RWPE1 (cell line): ENCODE results near the gene PALLD.

ENCODE experiments used
- CTCF ChIA-PET: fragments of 350-600 bp; sonication (Branson Sonifier 250); formaldehyde crosslinking; extraction: SDS; loops from one replicate; lab custom pipeline; 2021; lab: Yijun Ruan, JAX
- POLR2A ChIA-PET: fragments of 400-600 bp; formaldehyde crosslinking; extraction: SDS; loops from one replicate; lab custom pipeline; 2020; ENCODE audit warnings: antibody characterized with exemption; ENCODE audit not compliant: low non-redundant PET; lab: Yijun Ruan, JAX
- DNase-seq: peaks from one replicate; pipeline ENCODE4 v3.0.0; 2012; ENCODE audit warnings: low spot score
- H3K27ac ChIP-seq: fragments of 450-650 bp; 2 replicates; pipeline ENCODE4 v1.5.1; 2017
- CTCF ChIP-seq: fragments of 450-650 bp; conservative IDR thresholded peaks from 2 replicates; pipeline ENCODE4 v1.5.1; 2017; ENCODE audit warnings: low read depth, mild to moderate bottlenecking

PALLD gene

GRCh38 chr4:168613869-168614268 is 117.0 kb downstream of the PALLD start:
- TF ChIP-seq CTCF, result no peak
- CTCF ChIA-PET, result no interaction called here
- POLR2A ChIA-PET, result no interaction called here
- H3K27ac ChIP-seq, result no peak overlapping the region
- DNase-seq, result no peak

GRCh38 chr4:168614281-168615057 is 117.6 kb downstream of the PALLD start:
- ChIA-PET POLR2A (no interaction called here), CTCF (interaction anchor here (0.9 kb wide), 1 partner anchor 28 kb away, joined by 3 read pairs; no protein-coding TSS in a partner anchor)
- no peak for TF ChIP-seq CTCF
- DNase-seq, result no peak
- no peak overlapping the region for H3K27ac ChIP-seq

- CTCF ChIA-PET, result interaction anchor here (0.6 to 0.9 kb wide), 3 partner anchors 22 to 180 kb away, joined by 3 to 5 read pairs (median 3); no protein-coding TSS in a partner anchor
- TF ChIP-seq CTCF, result no peak
Measured at GRCh38 chr4:168615294-168616065, 118.6 kb downstream of the PALLD start.

GRCh38 chr4:168618577-168619265 is 121.9 kb downstream of the PALLD start:
- no peak for DNase-seq
- ChIA-PET POLR2A (no interaction called here), CTCF (no interaction called here)
- TF ChIP-seq CTCF, result no peak
- H3K27ac ChIP-seq, result no peak overlapping the region

More at GRCh38 chr4:168615294-168616065, 118.6 kb downstream of the PALLD start:
- POLR2A ChIA-PET, result no interaction called here
- H3K27ac ChIP-seq, result no peak overlapping the region
- no peak for DNase-seq

GRCh38 chr4:168619266-168619631 is 122.4 kb downstream of the PALLD start:
- ChIA-PET CTCF (no interaction called here), POLR2A (no interaction called here)
- TF ChIP-seq CTCF, result no peak

More at GRCh38 chr4:168619266-168619631, 122.4 kb downstream of the PALLD start:
- no peak overlapping the region for H3K27ac ChIP-seq
- no peak for DNase-seq
